ENCODE data around the gene ZCWPW1. TPM values are rescaled to one million over a fixed set of nuclear protein-coding genes. Genes with fewer than 3 reads are reported as not detected.
"Not testable (repeated sequence)": the region's sequence is repeated elsewhere in the genome, so short reads cannot be mapped to it uniquely, and the experiment has no call there.

The ZCWPW1 gene
- total RNA-seq, 1 donor from 2014 or later: 1.9 TPM

GRCh38 chr7:100407285-100408180, 21.0 kb downstream of the ZCWPW1 start:
- intact Hi-C loops (cut with micrococcal nuclease): loop anchor here (1.0 to 10.0 kb wide), 2 partner anchors 183 to 275 kb away; no protein-coding TSS in a partner anchor

DNA sequence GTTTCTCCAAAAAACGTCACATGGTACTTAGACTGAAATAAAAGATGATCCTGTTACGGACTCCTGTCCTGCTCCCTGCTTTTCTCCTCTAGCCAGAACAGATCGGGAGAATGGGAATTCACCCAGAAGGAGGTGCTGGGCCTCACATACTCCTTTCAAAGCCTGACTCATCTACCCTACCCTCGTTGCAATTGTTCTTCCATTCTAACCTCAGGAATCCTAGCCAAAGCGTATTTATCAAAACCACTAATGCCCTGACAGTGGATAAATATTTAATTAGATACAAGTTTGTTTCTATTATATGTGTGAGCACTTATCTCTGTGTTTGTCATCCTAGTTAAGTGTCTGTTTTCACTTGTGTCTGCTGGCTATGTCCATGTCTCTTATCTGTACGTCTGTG, 21.7 kb downstream of the ZCWPW1 start:
- intact Hi-C loops (cut with micrococcal nuclease): loop anchor here (1.0 to 10.0 kb wide), 2 partner anchors 182 to 274 kb away; no protein-coding TSS in a partner anchor

DNA sequence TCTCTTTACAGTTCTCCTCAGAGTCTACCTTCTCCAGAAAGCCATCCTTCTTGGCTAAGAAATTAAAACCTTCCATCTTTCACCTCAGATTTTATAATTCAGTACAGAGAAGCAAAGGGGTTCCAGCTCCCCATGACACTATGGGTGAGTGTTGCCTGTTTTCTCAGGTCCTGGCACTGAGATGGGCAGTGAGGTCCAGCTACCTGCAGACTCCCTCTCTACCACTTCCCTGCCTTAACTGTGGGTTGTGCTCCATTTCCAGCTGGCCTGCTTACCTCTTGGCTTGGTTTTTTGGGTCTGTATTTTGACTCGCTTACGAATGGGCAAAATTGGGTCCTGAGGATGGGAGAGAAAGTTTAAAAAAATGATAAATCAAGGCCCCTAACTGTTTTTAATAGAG, 26.3 kb downstream of the ZCWPW1 start:
- intact Hi-C loops (cut with micrococcal nuclease): loop anchor here (10.0 kb wide), 1 partner anchor 177 kb away; no protein-coding TSS in a partner anchor

GRCh38 chr7:100401811-100402210, 26.7 kb downstream of the ZCWPW1 start:
- intact Hi-C loops (cut with micrococcal nuclease): loop anchor here (10.0 kb wide), 1 partner anchor 177 kb away; no protein-coding TSS in a partner anchor

DNA sequence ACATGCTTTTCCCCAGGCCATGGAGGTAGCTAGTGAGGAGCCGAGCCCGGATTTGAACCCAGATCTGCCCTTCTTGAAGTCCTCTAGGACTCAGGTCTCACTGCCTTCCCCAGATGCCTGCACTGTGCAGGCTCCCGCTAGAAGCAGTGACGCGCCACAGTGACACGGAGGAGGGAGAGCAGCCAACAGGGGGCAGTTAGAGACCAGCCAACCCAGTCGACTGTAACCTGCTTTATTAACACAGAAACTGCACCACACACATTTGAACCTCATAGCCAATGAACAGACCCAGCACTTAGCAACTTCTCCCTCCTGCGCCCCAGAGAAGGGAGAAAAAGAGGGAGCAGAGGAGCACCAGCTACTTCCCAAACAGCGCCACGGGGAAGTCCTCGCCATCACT, 27.8 kb downstream of the ZCWPW1 start:
- intact Hi-C loops (cut with micrococcal nuclease): loop anchor here (10.0 kb wide), 1 partner anchor 176 kb away; no protein-coding TSS in a partner anchor

- intact Hi-C loops (cut with micrococcal nuclease): loop anchor here (10.0 kb wide), 1 partner anchor 175 kb away; no protein-coding TSS in a partner anchor
Observed at GRCh38 chr7:100400041-100400440, 28.5 kb downstream of the ZCWPW1 start.

GRCh38 chr7:100398239-100398638, 30.3 kb downstream of the ZCWPW1 start:
- intact Hi-C loops (cut with micrococcal nuclease): no loop called here

DNA sequence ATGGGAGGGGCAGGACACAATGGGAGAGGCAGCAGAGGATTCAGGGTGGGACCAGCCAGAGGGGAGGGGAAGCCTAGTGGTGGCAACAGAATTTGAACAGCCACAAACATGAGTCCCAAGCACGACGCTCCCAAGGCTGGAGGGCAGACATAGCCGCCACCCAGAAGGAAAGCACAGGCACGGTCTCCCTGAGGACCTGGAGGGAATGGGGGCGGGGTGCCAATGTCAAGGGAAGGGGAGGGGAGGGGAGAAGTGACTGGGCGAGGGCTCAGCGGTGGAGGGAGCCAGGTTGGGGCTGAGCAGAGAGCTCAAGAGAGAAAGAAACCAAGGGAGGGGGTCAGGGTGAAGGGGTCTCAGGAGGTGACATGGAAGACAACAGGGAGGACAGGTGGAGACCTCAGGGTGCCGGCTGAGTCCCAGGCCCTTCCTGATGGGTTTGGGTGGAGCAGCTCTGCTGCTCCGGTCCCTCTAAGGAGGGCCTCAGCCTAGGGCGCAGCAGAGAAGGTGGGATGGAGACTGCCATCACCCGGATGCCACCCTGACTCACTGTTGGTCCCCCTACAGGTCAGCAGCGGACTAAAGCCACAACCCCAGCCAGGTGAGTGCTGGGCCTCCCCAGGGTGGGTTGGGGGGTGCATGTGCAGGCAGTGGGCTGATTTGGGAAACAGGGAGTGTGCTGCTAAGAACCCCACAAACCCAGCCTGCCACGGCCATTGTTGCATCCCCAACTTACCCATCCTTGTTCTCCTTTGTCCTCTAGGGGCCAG, 31.0 kb downstream of the ZCWPW1 start:
- intact Hi-C loops (cut with micrococcal nuclease): no loop called here

DNA sequence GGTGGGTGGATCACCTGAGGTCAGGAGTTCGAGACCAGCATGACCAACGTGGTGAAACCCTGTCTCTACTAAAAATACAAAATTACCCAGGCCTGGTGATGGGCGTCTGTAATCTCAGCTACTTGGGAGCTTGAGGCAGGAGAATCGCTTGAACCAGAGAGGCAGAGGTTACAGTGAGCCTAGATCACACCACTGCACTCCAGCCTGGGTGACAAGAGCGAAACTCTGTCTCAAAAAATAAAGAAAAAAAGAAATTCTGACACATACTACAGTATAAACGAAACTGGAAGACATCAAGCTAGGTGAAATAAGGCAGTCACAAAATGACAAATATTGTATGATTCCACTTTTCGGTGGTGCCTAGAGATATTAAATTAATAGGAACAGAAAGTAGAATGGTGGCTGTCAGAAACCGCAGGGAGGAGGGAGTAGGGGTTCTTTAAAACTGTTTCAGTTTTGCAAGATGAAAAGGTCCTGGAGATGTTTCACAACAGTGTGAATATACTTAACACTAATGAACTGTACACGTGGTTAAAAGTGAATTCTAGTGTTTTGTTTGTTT, 32.0 kb downstream of the ZCWPW1 start:
- intact Hi-C loops (cut with micrococcal nuclease): no loop called here

GRCh38 chr7:100394077-100394476, 34.4 kb downstream of the ZCWPW1 start:
- intact Hi-C loops (cut with micrococcal nuclease): no loop called here

GRCh38 chr7:100393233-100393905, 35.1 kb downstream of the ZCWPW1 start:
- intact Hi-C loops (cut with micrococcal nuclease): no loop called here

- intact Hi-C loops (cut with micrococcal nuclease): no loop called here
Observed at GRCh38 chr7:100390286-100391009, 38.1 kb downstream of the ZCWPW1 start.

GRCh38 chr7:100389437-100390088, 38.9 kb downstream of the ZCWPW1 start:
- intact Hi-C loops (cut with micrococcal nuclease): no loop called here

DNA sequence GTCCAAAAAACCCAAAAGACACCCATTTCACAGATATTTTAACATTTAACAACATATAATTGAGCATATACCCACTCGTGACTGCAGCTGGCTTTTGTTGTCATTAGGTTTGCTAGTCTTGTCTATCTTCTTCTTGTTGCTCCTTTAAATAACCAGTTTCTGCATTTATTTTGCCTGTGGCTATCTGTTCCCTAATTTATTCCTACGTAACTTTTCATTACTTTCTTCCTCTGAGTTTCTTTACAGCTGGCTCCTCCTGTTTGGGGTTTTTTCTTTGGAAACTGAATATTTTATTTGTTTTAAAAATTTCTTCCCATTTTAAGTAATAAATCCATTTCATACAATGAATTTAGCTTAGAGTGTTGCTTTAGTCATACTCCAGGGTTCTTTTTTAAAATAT, 40.8 kb downstream of the ZCWPW1 start:
- intact Hi-C loops (cut with micrococcal nuclease): no loop called here

GRCh38 chr7:100386940-100387339, 41.6 kb downstream of the ZCWPW1 start:
- intact Hi-C loops (cut with micrococcal nuclease): no loop called here

GRCh38 chr7:100384628-100385294, 43.7 kb downstream of the ZCWPW1 start:
- intact Hi-C loops (cut with micrococcal nuclease): no loop called here

- intact Hi-C loops (cut with micrococcal nuclease): not testable (repeated sequence)
Observed at GRCh38 chr7:100382234-100382853, 46.2 kb downstream of the ZCWPW1 start.

GRCh38 chr7:100381531-100382233, 46.8 kb downstream of the ZCWPW1 start:
- intact Hi-C loops (cut with micrococcal nuclease): not testable (repeated sequence)

Data from T-helper 2 cell treated with Interferon-gamma antibody and Interleukin-4, amounts not matched to agents 100 ng/mL and 5 ng/mL, for 36 hours (primary cell).